ENCODE results near the gene CDH5.

The CDH5 gene

DNA sequence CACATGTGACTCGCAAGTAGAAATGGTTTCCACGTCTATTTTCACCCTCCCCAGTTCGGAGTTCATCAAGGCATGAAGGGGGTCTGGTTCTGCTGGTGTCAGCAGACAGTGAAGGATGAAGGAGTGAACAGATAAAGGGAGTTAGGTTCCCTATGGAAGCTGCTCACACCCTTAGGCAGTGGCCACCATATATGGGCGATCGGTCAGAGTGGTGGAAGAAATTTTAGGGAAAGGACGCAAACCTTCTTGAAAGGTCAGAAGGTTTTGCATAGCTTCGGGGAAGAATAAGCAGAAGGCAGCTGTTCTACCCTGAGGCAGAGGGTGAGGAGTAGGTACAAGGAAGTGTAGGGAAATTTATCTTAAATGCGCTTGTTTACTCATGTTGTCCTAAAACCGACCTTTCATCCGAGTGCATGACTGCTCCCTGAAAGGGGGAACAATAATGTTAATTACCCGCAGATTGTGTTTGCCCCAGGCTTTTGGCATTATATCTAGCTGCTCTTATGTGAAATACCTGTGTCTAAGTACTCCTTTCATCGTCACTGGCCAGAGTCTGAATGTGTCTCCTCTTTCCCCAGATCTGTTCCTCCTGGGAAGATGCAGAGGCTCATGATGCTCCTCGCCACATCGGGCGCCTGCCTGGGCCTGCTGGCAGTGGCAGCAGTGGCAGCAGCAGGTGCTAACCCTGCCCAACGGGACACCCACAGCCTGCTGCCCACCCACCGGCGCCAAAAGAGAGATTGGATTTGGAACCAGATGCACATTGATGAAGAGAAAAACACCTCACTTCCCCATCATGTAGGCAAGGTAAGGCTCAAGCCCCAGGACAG, 12.5 kb downstream of the CDH5 start:
- Mint-ChIP-seq H3K36me3 (peaks cover 2% of the 10 kb centered on the region), H3K4me3 (no peak overlapping the region), H3K27ac (no peak overlapping the region), H3K27me3 (no peaks in the 10 kb centered on the region), H3K9me3 (no peaks in the 10 kb centered on the region), H3K4me1 (no peaks in the 10 kb centered on the region)

DNA sequence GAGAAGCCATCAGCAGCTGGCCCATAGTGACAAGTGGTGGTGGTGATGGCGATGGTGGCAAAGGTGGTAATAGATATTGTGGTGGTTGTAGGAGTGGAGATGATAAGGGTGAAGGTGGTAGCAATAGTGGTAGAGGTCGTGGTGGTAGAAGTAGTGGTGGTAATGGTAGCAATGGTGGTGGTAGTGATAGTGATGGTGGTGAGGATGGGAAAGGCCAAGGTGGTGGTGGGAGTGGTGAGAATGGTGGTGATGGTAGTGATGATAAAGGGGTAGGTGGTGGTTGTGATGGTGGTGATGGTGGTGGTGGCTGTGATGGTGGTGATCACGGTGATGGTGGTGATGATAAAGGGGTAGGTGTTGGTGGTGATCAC, 13.1 kb downstream of the CDH5 start:
- Mint-ChIP-seq H3K36me3 (peaks cover 2% of the 10 kb centered on the region), H3K4me1 (no peaks in the 10 kb centered on the region), H3K27me3 (no peaks in the 10 kb centered on the region), H3K27ac (no peak overlapping the region), H3K9me3 (no peaks in the 10 kb centered on the region), H3K4me3 (no peak overlapping the region)

DNA sequence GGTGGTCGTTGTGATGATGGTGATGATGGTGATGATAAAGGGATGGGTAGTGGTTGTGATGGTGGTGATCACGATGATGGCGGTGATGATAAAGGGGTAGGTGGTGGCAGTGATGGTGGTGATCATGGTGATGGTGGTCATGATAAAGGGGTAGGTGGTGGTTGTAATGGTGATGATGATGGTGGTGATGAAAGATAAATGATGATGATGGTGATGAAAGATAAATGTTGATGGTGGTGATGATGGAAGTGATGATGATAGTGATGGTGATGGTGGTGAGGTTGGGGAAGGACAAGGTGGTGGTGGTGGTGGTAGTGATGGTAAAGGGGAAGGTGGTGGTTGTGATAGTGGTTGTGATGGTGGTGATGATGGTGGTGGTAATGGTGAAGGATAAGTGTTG, 13.9 kb downstream of the CDH5 start:
- no peaks in the 10 kb centered on the region for H3K4me1 Mint-ChIP-seq
- no peak overlapping the region for H3K4me3 Mint-ChIP-seq
- H3K36me3 Mint-ChIP-seq, result peaks cover 2% of the 10 kb centered on the region
- no peaks in the 10 kb centered on the region for H3K27me3 Mint-ChIP-seq
- H3K27ac Mint-ChIP-seq, result no peak overlapping the region
- no peaks in the 10 kb centered on the region for H3K9me3 Mint-ChIP-seq

DNA sequence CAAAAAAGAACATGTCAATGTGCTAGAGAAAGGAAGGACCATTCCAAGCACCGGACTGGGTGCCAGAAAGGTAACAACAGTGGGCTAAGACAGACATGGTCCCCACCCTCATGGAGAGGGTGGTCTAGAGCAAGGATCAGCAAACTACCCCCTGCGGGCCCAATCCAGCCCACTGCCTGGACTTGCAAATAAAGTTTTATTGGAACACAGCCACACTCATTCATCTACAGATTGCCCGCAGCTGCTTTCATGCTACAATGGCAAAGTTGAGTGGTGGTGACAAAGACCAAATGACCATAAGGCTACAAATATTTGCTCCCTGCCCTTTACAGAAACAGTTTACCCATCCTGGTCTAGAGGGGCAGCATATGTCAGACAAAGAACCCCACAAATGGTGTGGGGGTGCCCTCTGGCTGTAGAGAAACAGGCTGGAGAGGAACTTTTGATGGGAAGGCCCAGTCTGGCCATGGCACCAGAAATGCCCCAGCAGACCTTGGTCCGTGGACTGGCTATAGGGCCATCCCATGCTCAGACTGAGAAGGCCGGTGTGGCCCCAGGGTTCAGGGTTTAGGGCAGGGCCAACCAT, 15.2 kb downstream of the CDH5 start:
- Mint-ChIP-seq H3K4me3 (no peak overlapping the region), H3K4me1 (no peaks in the 10 kb centered on the region), H3K9me3 (no peaks in the 10 kb centered on the region), H3K27me3 (no peaks in the 10 kb centered on the region), H3K36me3 (peaks cover 2% of the 10 kb centered on the region), H3K27ac (no peak overlapping the region)

DNA sequence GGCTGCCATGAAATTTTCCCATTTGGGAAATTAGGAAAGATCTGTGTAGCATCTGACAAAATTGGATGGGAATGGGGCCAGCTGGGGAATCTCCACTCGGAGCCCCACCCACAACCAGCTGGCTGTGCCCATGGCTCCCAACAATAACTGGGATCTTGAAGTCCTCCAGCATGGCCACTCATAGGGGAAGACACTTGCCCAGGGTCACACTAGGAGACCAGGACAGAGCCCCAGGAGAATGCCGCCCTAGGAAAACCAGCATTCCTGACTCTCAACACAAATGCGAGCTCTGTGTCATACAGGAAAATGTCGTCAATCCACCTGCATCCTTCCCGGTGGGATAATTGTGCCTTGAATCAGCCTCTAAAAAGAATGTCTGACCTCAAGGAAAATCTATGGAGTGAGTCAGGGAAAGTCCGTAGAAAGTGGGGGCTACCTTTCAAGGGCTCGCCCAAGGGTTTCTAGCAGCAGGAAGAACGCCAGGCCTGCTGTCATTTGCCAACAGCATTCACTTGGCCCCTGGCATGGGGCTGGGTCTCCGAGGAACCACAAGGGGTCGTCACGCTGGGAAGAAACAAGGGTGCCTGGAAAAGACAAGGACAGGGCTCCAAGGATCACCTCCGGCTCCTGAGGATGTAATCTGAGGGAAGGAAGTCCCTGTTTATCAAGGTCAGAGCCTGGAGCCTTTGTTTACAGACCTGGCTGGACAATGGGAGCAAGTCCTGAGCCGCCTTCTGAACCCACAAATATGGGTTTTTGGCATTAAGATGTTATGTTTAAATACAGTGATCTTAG, 15.9 kb downstream of the CDH5 start:
- Mint-ChIP-seq H3K9me3 (no peaks in the 10 kb centered on the region), H3K4me3 (no peak overlapping the region), H3K27ac (no peak overlapping the region), H3K36me3 (peaks cover 2% of the 10 kb centered on the region), H3K27me3 (no peaks in the 10 kb centered on the region), H3K4me1 (no peaks in the 10 kb centered on the region)

DNA sequence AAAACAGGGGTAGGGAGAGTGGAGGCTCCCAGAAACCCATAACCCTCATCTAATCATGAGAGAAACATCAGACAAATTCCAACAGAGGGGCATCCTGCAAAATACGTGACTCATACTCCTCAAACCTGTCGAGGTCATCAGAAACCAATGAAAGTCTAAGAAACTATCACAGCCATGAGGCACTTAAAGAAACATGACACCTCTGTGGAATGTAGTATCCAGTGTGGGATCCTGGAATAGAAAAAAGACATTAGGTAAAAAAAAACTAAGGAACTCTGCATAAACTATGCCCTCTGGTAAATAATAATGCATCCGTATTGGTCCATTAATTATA, 16.4 kb downstream of the CDH5 start:
- no peaks in the 10 kb centered on the region for H3K4me1 Mint-ChIP-seq
- no peak overlapping the region for H3K4me3 Mint-ChIP-seq
- no peaks in the 10 kb centered on the region for H3K27me3 Mint-ChIP-seq
- H3K36me3 Mint-ChIP-seq, result peaks cover 2% of the 10 kb centered on the region
- no peaks in the 10 kb centered on the region for H3K9me3 Mint-ChIP-seq
- no peak overlapping the region for H3K27ac Mint-ChIP-seq

DNA sequence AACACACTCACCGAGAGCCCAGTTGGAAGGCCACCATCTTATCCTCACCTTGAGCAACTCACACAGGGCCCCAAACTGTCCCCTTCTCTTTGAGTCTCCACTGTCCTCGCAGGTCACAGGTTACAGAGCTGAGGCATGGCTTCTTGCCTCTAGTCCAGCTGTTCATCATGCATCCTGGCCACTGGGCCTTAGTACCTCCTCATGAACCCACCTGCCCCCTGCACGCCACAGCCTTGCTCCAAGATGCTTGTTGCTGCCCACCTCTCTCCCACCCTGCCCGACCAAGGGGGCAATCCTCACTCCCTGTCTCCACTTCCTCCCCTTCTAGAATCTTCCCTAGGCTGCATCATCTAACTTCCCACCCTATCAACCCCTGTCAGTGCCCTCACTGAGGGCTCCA, 17.1 kb downstream of the CDH5 start:
- Mint-ChIP-seq H3K27me3 (no peaks in the 10 kb centered on the region), H3K9me3 (no peaks in the 10 kb centered on the region), H3K4me1 (no peaks in the 10 kb centered on the region), H3K36me3 (peaks cover 2% of the 10 kb centered on the region), H3K4me3 (no peak overlapping the region), H3K27ac (no peak overlapping the region)

DNA sequence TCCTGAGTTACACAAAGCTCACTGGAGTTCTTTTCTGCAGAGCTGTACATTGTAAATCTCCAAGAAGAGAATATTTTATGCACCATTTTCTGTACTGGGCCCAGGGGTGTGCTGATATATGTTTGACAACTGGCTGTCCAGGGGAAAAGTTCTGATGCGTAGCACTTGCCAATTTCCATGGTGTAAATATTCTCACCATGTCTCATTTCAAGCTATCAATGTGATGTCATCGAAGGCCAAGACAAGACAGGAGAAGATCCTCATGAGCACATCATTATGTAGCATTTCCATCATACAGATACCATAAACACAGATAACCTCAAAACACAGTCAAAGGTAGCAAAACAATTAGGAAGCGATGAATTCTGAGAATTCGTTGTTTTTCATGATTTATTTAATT, 18.9 kb downstream of the CDH5 start:
- Mint-ChIP-seq H3K27ac (no peak overlapping the region), H3K27me3 (no peaks in the 10 kb centered on the region), H3K36me3 (no peaks in the 10 kb centered on the region), H3K4me1 (no peaks in the 10 kb centered on the region), H3K9me3 (no peaks in the 10 kb centered on the region), H3K4me3 (no peak overlapping the region)

GRCh38 chr16:66386629-66387622, 20.4 kb downstream of the CDH5 start:
- H3K4me1 Mint-ChIP-seq, result no peaks in the 10 kb centered on the region
- no peak overlapping the region for H3K27ac Mint-ChIP-seq
- no peaks in the 10 kb centered on the region for H3K36me3 Mint-ChIP-seq
- H3K4me3 Mint-ChIP-seq, result no peak overlapping the region
- H3K27me3 Mint-ChIP-seq, result no peaks in the 10 kb centered on the region
- H3K9me3 Mint-ChIP-seq, result no peaks in the 10 kb centered on the region

- Mint-ChIP-seq H3K36me3 (no peaks in the 10 kb centered on the region), H3K4me3 (no peak overlapping the region), H3K4me1 (no peaks in the 10 kb centered on the region), H3K27ac (no peak overlapping the region), H3K9me3 (no peaks in the 10 kb centered on the region), H3K27me3 (no peaks in the 10 kb centered on the region)
These were observed 21.4 kb downstream of the CDH5 start for GRCh38 chr16:66387817-66388332.

DNA sequence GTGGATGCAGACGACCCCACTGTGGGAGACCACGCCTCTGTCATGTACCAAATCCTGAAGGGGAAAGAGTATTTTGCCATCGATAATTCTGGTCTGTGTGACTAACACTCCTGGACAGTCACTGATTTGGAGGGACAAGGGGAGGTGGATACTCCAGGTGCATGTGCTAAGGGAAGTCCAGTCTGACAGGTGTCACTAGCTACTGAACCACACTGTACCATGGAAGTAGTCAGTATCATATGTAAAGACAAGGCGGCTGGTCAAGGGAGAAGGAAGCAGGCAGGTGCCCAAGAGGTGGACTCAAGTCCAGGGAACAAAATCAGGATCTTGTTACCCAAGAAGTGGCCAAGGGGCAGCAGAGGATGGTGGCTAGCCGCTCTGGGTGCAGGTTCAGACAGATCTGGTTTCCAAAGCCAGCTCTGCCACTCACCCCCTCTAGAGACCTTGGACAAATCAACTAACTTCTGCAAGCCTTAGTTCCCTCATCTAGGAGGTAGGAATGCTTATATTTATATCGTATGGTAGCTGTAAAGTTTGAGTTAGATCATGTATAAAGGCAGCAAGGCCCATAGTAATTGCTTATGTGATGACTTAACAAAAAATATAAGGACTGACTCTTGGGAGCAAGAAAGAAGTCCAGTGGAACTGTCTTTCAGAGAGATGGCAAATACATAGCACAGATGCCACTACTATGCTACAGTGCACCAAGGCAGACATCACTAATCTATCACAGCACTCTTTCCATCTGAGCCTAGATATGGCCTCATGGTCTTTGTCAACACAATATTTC, 22.1 kb downstream of the CDH5 start:
- Mint-ChIP-seq H3K36me3 (no peaks in the 10 kb centered on the region), H3K4me3 (no peak overlapping the region), H3K9me3 (no peaks in the 10 kb centered on the region), H3K27ac (no peak overlapping the region), H3K4me1 (no peaks in the 10 kb centered on the region), H3K27me3 (no peaks in the 10 kb centered on the region)

DNA sequence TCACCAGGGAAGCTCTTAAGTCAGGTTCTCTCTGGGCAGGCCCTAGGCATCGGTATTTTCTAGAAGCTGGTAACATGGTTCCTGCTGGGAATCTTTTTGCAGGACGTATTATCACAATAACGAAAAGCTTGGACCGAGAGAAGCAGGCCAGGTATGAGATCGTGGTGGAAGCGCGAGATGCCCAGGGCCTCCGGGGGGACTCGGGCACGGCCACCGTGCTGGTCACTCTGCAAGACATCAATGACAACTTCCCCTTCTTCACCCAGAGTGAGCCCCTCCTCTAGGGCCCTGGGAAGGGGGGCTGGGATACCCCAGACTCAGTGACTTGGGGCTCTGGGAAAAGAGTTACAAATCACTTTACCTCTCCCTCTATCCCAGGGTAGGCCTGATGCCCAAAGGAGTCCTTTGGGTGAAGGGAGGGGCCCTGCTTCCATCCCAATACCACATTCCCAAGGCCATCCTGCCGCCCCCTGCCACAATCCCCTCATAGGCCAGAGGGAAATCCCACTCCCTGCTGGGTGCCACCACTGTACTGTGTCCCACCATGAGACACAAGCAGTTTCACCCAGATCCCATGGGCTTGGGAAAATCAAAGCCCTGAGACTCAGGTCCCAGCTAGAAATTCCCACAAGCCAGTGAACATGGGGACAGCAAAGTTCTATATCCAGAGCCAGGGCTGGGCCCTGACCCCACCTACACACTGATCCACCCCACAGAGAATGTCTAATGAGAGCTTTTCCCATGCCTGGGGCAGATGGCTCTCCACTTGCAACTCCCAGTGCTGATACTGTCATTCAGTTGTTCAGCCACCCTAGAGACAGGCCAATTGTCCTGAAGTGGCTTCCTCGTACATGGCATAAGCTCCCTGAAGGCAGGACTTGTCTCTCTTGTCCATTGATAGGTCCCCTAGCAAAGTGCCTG, 23.0 kb downstream of the CDH5 start:
- Mint-ChIP-seq H3K9me3 (no peaks in the 10 kb centered on the region), H3K27me3 (no peaks in the 10 kb centered on the region), H3K27ac (no peak overlapping the region), H3K36me3 (no peaks in the 10 kb centered on the region), H3K4me1 (no peaks in the 10 kb centered on the region), H3K4me3 (no peak overlapping the region)

DNA sequence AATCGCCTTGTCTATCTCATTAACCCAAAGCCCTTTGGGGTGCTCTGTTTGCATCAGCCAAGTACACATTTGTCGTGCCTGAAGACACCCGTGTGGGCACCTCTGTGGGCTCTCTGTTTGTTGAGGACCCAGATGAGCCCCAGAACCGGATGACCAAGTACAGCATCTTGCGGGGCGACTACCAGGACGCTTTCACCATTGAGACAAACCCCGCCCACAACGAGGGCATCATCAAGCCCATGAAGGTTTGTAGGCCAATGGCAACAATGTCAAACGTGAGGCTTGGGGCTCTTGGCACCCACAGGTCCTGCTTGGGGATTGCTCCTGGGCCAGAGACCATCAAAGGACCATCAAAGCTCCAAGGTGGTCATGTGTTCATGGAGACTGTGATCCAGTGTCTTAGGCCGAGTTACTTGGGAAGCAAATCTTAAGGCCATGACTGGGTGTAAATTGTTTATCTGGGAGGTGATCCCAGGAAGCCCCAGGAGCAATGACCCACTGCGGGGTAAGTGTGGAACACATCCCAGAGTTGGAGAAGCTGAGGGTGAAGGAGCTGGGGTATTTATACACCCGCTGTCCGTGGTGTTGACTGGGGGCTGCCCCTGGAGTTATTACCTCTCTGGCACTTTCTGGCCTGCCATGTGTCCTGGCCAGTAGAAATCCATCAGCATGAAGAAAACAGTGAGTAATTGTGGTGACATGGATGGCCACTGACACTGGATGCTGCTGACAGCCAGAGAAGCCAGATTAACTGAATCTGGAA, 24.0 kb downstream of the CDH5 start:
- H3K4me1 Mint-ChIP-seq, result no peaks in the 10 kb centered on the region
- no peaks in the 10 kb centered on the region for H3K36me3 Mint-ChIP-seq
- H3K9me3 Mint-ChIP-seq, result no peaks in the 10 kb centered on the region
- no peak overlapping the region for H3K27ac Mint-ChIP-seq
- H3K4me3 Mint-ChIP-seq, result no peak overlapping the region
- H3K27me3 Mint-ChIP-seq, result no peaks in the 10 kb centered on the region
